Central memory CD8-positive, alpha-beta T cell (primary cell): ENCODE measurements around the gene NPDC1.
A peak's percentile ranks its signal among the peaks of the same experiment; 100 is the strongest.

ENCODE experiments used
- ATAC-seq: fragments of 150-1000 bp; cut with Tn5 transposase; replicated peaks from 2 replicates; pipeline ENCODE4 v1.10.0; 2022; ENCODE audit warnings: mild to moderate bottlenecking, moderate FRiP score, moderate number of reproducible peaks; ENCODE audit not compliant: poor library complexity, severe bottlenecking; ENCODE audit errors: extremely low read depth
- DNase-seq, 2 donors: peaks; one replicate each; pipeline ENCODE4 v3.0.0; 2021; ENCODE audit warnings: low spot score in 2 of 2
- H3K27ac Mint-ChIP-seq: one replicate; pipeline ENCODE4 v1.8.0; 2022; ENCODE audit warnings: low read depth, mild to moderate bottlenecking, moderate library complexity, mixed read lengths
- H3K27me3 Mint-ChIP-seq: one replicate; pipeline ENCODE4 v1.8.0; 2022; ENCODE audit warnings: mixed read lengths
- H3K36me3 Mint-ChIP-seq: one replicate; pipeline ENCODE4 v1.8.0; 2022; ENCODE audit warnings: mild to moderate bottlenecking, moderate library complexity, mixed read lengths; ENCODE audit not compliant: insufficient read depth
- H3K4me1 Mint-ChIP-seq: one replicate; pipeline ENCODE4 v1.8.0; 2022; ENCODE audit warnings: mixed read lengths
- H3K4me3 Mint-ChIP-seq: one replicate; pipeline ENCODE4 v1.8.0; 2022; ENCODE audit warnings: mild to moderate bottlenecking, moderate library complexity, mixed read lengths
- H3K9me3 Mint-ChIP-seq: one replicate; pipeline ENCODE4 v1.8.0; 2022; ENCODE audit warnings: mixed read lengths

The NPDC1 gene, protein sequence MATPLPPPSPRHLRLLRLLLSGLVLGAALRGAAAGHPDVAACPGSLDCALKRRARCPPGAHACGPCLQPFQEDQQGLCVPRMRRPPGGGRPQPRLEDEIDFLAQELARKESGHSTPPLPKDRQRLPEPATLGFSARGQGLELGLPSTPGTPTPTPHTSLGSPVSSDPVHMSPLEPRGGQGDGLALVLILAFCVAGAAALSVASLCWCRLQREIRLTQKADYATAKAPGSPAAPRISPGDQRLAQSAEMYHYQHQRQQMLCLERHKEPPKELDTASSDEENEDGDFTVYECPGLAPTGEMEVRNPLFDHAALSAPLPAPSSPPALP

DNA sequence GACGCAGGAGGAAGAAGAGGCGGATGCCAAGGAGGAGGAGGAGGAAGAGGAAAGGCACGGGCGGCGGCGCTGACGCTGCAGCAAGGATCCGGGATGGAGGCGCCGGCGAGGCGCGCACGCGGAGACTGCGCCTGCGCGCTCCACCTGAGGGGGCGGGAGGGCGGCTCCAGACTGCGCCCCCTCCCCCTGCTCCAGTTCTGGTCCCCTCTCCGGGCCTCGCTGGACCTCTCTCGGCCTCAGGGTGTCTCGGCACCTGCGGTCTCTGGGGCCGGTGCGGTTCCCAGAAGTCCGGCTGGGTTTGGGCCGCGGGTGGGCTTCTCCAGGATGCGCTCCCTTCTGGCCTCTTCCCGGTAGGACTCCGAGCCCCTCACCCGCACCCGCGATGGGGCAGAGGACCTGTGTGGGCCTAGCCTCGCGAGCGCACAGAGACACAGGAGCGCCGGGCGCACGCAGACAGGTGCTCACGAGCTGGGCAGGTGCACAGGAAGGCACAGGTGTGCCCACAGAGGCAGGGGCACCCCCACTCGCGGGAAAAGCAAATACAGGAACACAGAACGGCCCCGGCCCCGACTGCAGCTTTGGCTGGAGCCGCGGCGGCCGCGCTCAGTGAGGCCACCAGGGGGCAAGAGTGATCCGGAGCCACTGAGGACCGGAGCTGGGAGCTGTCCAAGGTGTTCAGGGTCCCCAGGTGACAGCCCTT is at the start of gene NPDC1:
NPDC1 (minus strand) TSS at position 90 of the 700 bp plus-strand sequence. CDS start 188 bp downstream, outside the sequence.
- H3K36me3 Mint-ChIP-seq: peaks cover 14% of the 10 kb centered on the region
- peaks cover 20% of the 10 kb centered on the region for H3K4me1 Mint-ChIP-seq
- DNase-seq (peak; percentile 64 to 70), ATAC-seq (peak; percentile 67)
- H3K9me3 Mint-ChIP-seq: no peaks in the 10 kb centered on the region
- peaks cover 18% of the 10 kb centered on the region for H3K27me3 Mint-ChIP-seq
- H3K27ac Mint-ChIP-seq: no peak within 1 kb of the TSS
- peak within 1 kb of the TSS; percentile 75 for H3K4me3 Mint-ChIP-seq

- no peak overlapping the region for H3K4me3 Mint-ChIP-seq
Observed at GRCh38 chr9:137089232-137089947, 43.4 kb upstream of the NPDC1 start.

GRCh38 chr9:137088121-137088520 is 42.1 kb upstream of the NPDC1 start:
- H3K36me3 Mint-ChIP-seq: peaks cover 34% of the 10 kb centered on the region
- DNase-seq: no peak
- no peaks in the 10 kb centered on the region for H3K27me3 Mint-ChIP-seq
- H3K4me1 Mint-ChIP-seq: peaks cover 31% of the 10 kb centered on the region
- ATAC-seq: no peak
- H3K27ac Mint-ChIP-seq: peak overlapping the region; percentile 91
- peak overlapping the region; percentile 77 for H3K4me3 Mint-ChIP-seq
- H3K9me3 Mint-ChIP-seq: no peaks in the 10 kb centered on the region

More at GRCh38 chr9:137089232-137089947, 43.4 kb upstream of the NPDC1 start:
- no peak overlapping the region for H3K27ac Mint-ChIP-seq
- ATAC-seq (no peak), DNase-seq (no peak)
- no peaks in the 10 kb centered on the region for H3K27me3 Mint-ChIP-seq
- H3K9me3 Mint-ChIP-seq: no peaks in the 10 kb centered on the region
- H3K36me3 Mint-ChIP-seq: peaks cover 32% of the 10 kb centered on the region
- peaks cover 35% of the 10 kb centered on the region for H3K4me1 Mint-ChIP-seq

- Mint-ChIP-seq H3K36me3 (peaks cover 29% of the 10 kb centered on the region), H3K27ac (peak overlapping the region; percentile 91), H3K4me3 (peak overlapping the region; percentile 77), H3K4me1 (peaks cover 31% of the 10 kb centered on the region), H3K27me3 (no peaks in the 10 kb centered on the region), H3K9me3 (no peaks in the 10 kb centered on the region)
- DNase-seq (no peak), ATAC-seq (peak; percentile 1)
Observed at GRCh38 chr9:137087409-137087925, 41.5 kb upstream of the NPDC1 start.

DNA sequence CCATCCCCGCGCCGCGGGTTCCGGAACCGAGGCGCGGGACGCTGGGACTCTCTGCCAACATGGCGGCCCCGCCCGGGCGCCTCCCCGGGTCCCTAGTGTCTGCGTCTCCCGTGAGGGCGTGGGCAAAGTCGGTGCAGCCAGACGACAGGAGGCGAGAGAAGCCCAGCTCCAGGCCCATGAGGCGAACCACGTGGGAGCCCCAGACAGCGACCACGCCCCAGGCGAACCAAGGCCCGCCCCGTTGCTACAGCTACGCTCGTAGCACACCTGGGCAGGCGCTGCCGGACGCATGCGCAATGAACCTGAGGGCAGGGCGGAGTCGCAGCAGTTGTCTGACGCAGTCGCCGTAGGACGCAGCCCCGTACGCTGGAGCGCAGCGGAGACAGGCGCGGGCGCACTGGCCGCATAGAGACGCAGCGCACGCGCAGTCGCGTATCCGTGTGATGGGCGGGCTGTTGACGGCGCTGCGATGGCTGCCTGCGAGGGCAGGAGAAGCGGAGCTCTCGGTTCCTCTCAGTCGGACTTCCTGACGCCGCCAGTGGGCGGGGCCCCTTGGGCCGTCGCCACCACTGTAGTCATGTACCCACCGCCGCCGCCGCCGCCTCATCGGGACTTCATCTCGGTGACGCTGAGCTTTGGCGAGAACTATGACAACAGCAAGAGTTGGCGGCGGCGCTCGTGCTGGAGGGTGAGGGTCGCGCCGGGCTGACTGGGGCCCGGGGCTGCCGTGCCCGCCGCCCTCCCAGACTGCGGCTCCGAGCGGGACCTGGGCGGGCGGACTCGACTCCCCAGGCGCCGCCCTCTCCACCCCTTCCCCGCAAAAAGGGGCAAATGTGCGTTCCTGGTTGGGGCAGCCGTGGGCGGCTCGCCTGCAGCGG is 40.8 kb upstream of the NPDC1 start, which contains the start of gene MAN1B1:
MAN1B1 (plus strand) TSS at position 455 of the 878 bp plus-strand sequence; CDS start at position 470, 15 bp downstream.
- peak within 1 kb of the TSS; percentile 94 for H3K27ac Mint-ChIP-seq
- DNase-seq: peak; percentile 95 to 99
- H3K27me3 Mint-ChIP-seq: no peaks in the 10 kb centered on the region
- H3K9me3 Mint-ChIP-seq: no peaks in the 10 kb centered on the region
- peaks cover 31% of the 10 kb centered on the region for H3K4me1 Mint-ChIP-seq
- peak; percentile 90 for ATAC-seq
- peaks cover 28% of the 10 kb centered on the region for H3K36me3 Mint-ChIP-seq
- peak within 1 kb of the TSS; percentile 88 for H3K4me3 Mint-ChIP-seq

DNA sequence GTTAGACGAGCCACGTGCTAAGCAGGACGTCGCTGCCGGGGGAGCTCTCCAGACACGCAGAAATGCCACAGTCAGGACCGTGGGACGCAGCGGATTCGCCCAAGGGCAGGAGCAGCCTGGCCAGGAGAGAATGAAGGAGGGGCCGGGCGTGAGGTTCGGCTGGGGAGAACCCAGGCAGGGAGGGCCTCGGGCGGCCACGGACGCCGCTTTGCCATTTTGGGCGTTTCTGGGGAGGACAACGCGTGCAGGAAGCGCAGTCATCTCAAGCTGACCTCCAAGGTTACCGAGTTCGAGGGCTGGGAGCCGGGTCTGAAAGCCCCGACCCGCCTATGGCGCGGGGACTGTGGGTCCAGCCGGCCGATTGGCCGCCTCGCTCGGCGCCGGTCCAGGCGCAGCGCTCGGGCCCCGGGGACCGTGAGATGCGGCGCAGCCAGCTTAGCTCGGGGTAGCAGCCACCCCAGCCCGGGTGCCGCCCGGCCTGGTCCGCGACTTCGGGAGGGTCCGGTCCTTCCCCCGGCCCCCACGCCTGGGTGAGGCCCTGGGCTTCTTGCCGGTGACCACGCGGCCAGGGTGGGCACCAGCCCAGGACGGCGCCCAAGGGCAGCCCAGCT is 40.0 kb upstream of the NPDC1 start:
- DNase-seq (no peak), ATAC-seq (peak; percentile 1)
- H3K36me3 Mint-ChIP-seq: peaks cover 29% of the 10 kb centered on the region

GRCh38 chr9:137084526-137084925 is 38.5 kb upstream of the NPDC1 start:
- ATAC-seq (no peak), DNase-seq (no peak)
- Mint-ChIP-seq H3K4me3 (no peak overlapping the region), H3K36me3 (peaks cover 30% of the 10 kb centered on the region), H3K4me1 (peaks cover 25% of the 10 kb centered on the region), H3K27ac (no peak overlapping the region), H3K9me3 (no peaks in the 10 kb centered on the region), H3K27me3 (no peaks in the 10 kb centered on the region)

More for the DNA sequence above, 40.0 kb upstream of the NPDC1 start:
- peaks cover 31% of the 10 kb centered on the region for H3K4me1 Mint-ChIP-seq
- H3K4me3 Mint-ChIP-seq: peak overlapping the region; percentile 88
- no peaks in the 10 kb centered on the region for H3K27me3 Mint-ChIP-seq
- H3K27ac Mint-ChIP-seq: peak overlapping the region; percentile 94
- H3K9me3 Mint-ChIP-seq: no peaks in the 10 kb centered on the region

DNA sequence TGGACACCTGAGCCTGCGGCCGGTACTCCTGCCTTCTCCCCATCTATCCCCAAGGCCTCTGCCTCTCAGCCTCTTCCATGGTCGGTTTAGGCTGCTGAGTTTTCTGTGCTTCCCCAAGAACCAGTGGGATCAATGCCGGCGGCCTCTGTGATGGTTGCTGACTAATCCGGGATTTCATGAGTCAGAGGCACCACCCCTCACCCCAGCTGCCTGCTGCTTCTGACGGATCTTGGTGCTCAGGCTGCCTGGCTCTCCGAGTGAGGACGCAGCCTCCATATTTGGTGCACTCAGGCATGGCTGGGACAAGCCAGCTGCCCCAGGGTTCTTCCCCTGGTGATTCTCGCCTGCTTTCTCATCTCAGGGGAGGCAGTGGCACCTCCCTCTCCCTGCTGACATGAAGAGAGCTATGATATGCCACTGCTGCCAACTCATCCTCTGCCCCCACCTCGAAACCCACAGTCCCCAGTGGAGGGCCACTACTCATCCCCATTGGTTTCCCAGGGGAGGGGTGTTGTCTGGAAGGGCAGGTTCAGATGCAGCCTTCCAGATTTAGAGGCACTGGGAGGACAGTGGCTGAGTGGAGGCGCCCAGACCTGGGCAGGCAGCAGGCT is 37.5 kb upstream of the NPDC1 start:
- no peak overlapping the region for H3K27ac Mint-ChIP-seq
- ATAC-seq: no peak
- no peaks in the 10 kb centered on the region for H3K9me3 Mint-ChIP-seq
- H3K27me3 Mint-ChIP-seq: no peaks in the 10 kb centered on the region
- peaks cover 23% of the 10 kb centered on the region for H3K36me3 Mint-ChIP-seq
- no peak overlapping the region for H3K4me3 Mint-ChIP-seq
- peaks cover 19% of the 10 kb centered on the region for H3K4me1 Mint-ChIP-seq
- no peak for DNase-seq

GRCh38 chr9:137082925-137083290 is 36.9 kb upstream of the NPDC1 start:
- Mint-ChIP-seq H3K27me3 (no peaks in the 10 kb centered on the region), H3K4me1 (peaks cover 13% of the 10 kb centered on the region), H3K9me3 (no peaks in the 10 kb centered on the region), H3K27ac (no peak overlapping the region), H3K4me3 (no peak overlapping the region), H3K36me3 (peaks cover 23% of the 10 kb centered on the region)
- ATAC-seq (no peak), DNase-seq (no peak)

DNA sequence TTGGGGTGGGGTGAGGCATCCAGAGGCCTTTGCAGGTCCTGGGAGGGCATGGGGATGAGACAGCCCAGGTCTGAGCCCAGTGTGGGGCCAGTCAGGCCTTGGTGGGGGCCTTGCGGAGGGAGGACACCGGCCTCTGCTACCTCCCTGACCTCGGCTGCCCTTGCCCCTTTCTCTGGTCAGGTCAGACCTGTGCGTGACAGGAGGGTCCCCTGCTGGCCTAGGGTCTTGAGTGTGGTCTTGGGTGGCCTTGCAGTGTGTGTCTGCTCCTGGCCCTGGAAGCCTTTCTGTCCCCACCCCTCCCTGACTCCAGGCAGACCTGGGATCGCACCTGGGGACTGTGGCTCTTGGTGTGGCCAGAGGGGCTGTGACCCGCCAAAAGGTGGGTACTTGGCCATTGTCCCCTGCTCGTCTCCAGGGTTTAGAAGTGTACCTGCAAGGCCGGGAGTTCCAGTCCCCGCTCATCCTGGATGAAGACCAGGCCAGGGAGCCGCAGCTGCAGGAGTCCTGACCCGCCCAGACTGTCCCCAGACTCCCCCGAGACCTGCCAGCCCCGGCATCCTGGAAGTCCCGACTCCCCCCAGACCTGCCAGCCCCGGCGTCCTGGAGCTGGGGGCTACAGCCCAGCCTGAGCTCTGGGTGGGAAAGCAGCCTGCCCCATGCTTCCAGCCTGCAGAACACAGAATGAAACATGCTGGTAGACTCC is 36.4 kb upstream of the NPDC1 start:
- no peak overlapping the region for H3K4me3 Mint-ChIP-seq
- H3K36me3 Mint-ChIP-seq: peaks cover 19% of the 10 kb centered on the region
- peaks cover 8% of the 10 kb centered on the region for H3K4me1 Mint-ChIP-seq
- no peak overlapping the region for H3K27ac Mint-ChIP-seq
- ATAC-seq (no peak), DNase-seq (no peak)
- H3K27me3 Mint-ChIP-seq: no peaks in the 10 kb centered on the region
- no peaks in the 10 kb centered on the region for H3K9me3 Mint-ChIP-seq
